Measurements from ENCODE around the gene DNLZ.

GRCh38 chr9:136321561-136321960 lies 42.0 kb downstream of the DNLZ start:
- TF ChIP-seq EZH2 (IDR thresholded peaks at IDR 0.05; ENCODE audit: low read length, missing control alignments) (no peak), CTCF (conservative IDR thresholded peaks at IDR 0.05 in 1 of 2, IDR thresholded peaks at IDR 0.05 in 1 of 2; ENCODE audit: low read depth in 1 of 2, low read length in 2 of 2) (no peak)

Measured in fibroblast of lung (primary cell).